ENCODE results near the gene HOXD4. TPM values are rescaled to one million over a fixed set of nuclear protein-coding genes. Genes with fewer than 3 reads are reported as not detected.

The HOXD4 gene
- total RNA-seq, 1 experiment from 2014 or later = 1.2 TPM

GRCh38 chr2:176133389-176133788, 18.0 kb upstream of the HOXD4 start:
- no peak overlapping the region for H3K27ac Mint-ChIP-seq (ENCODE audit: unreplicated experiment)
- H3K4me3 Mint-ChIP-seq (ENCODE audit: unreplicated experiment) = no peak overlapping the region
- Histone ChIP-seq H3K4me3 (ENCODE audit: low read depth, low read length) (no peak overlapping the region), H3K27me3 (replicated peaks; ENCODE audit: control insufficient read depth, insufficient read depth, low read length) (peaks cover 16% of the 10 kb centered on the region), H3K9me3 (no peaks in the 10 kb centered on the region), H3K4me1 (peaks cover 25% of the 10 kb centered on the region), H3K36me3 (ENCODE audit: control insufficient read depth, insufficient read depth, low read length) (no peaks in the 10 kb centered on the region)
- TF ChIP-seq CTCF (IDR thresholded peaks at IDR 0.05; ENCODE audit: insufficient read depth in 1 of 2, low read depth in 1 of 2, low read length in 1 of 2, severe bottlenecking in 1 of 2, unreplicated experiment in 1 of 2) = no peak
- peaks cover 57% of the 10 kb centered on the region for H3K27me3 Mint-ChIP-seq (ENCODE audit: insufficient read depth, unreplicated experiment)
- no TSS peak for BruUV-seq (replicated peaks)
- no peaks in the 10 kb centered on the region for H3K36me3 Mint-ChIP-seq (ENCODE audit: insufficient read depth, unreplicated experiment)
- intact Hi-C loops (cut with micrococcal nuclease; ENCODE audit: unreplicated experiment) = no loop called here
- CTCF ChIA-PET = no interaction called here
- POLR2A ChIA-PET = no interaction called here
- no peaks in the 10 kb centered on the region for H3K9me3 Mint-ChIP-seq (ENCODE audit: unreplicated experiment)
- no peak for DNase-seq
- H3K4me1 Mint-ChIP-seq (ENCODE audit: low read depth, unreplicated experiment) = peaks cover 28% of the 10 kb centered on the region

- intact Hi-C loops (cut with micrococcal nuclease; ENCODE audit: unreplicated experiment) = no loop called here
- TF ChIP-seq CTCF (IDR thresholded peaks at IDR 0.05; ENCODE audit: insufficient read depth in 1 of 2, low read depth in 1 of 2, low read length in 1 of 2, severe bottlenecking in 1 of 2, unreplicated experiment in 1 of 2) = no peak
- no peak overlapping the region for H3K4me3 Mint-ChIP-seq (ENCODE audit: unreplicated experiment)
- peaks cover 22% of the 10 kb centered on the region for H3K4me1 Mint-ChIP-seq (ENCODE audit: low read depth, unreplicated experiment)
- no peak for DNase-seq
- H3K27ac Mint-ChIP-seq (ENCODE audit: unreplicated experiment) = no peak overlapping the region
- BruUV-seq (replicated peaks) = no TSS peak
- CTCF ChIA-PET = no interaction called here
- POLR2A ChIA-PET = no interaction called here
- Histone ChIP-seq H3K27me3 (replicated peaks; ENCODE audit: control insufficient read depth, insufficient read depth, low read length) (peaks cover 10% of the 10 kb centered on the region), H3K9me3 (no peaks in the 10 kb centered on the region), H3K4me1 (peaks cover 23% of the 10 kb centered on the region), H3K36me3 (ENCODE audit: control insufficient read depth, insufficient read depth, low read length) (no peaks in the 10 kb centered on the region), H3K4me3 (ENCODE audit: low read depth, low read length) (no peak overlapping the region)
- H3K27me3 Mint-ChIP-seq (ENCODE audit: insufficient read depth, unreplicated experiment) = peaks cover 53% of the 10 kb centered on the region
- H3K36me3 Mint-ChIP-seq (ENCODE audit: insufficient read depth, unreplicated experiment) = no peaks in the 10 kb centered on the region
- no peaks in the 10 kb centered on the region for H3K9me3 Mint-ChIP-seq (ENCODE audit: unreplicated experiment)
These were observed 17.3 kb upstream of the HOXD4 start for GRCh38 chr2:176134035-176134434.

- DNase-seq = no peak
These were observed 16.3 kb upstream of the HOXD4 start for GRCh38 chr2:176135035-176135440.

More at GRCh38 chr2:176135035-176135440, 16.3 kb upstream of the HOXD4 start:
- H3K4me3 Mint-ChIP-seq (ENCODE audit: unreplicated experiment) = peak overlapping the region; percentile 76
- TF ChIP-seq CTCF (IDR thresholded peaks at IDR 0.05; ENCODE audit: insufficient read depth in 1 of 2, low read depth in 1 of 2, low read length in 1 of 2, severe bottlenecking in 1 of 2, unreplicated experiment in 1 of 2) = no peak
- H3K27ac Mint-ChIP-seq (ENCODE audit: unreplicated experiment) = no peak overlapping the region
- BruUV-seq (replicated peaks) = no TSS peak
- H3K36me3 Mint-ChIP-seq (ENCODE audit: insufficient read depth, unreplicated experiment) = no peaks in the 10 kb centered on the region
- ChIA-PET CTCF (no interaction called here), POLR2A (no interaction called here)
- H3K4me1 ChIP-seq = peaks cover 19% of the 10 kb centered on the region
- H3K36me3 ChIP-seq (ENCODE audit: control insufficient read depth, insufficient read depth, low read length) = no peaks in the 10 kb centered on the region
- H3K9me3 ChIP-seq = no peaks in the 10 kb centered on the region
- intact Hi-C loops (cut with micrococcal nuclease; ENCODE audit: unreplicated experiment) = loop anchor here (1.0 to 5.0 kb wide), 2 partner anchors 52 to 320 kb away; partner anchors contain the start of gene HOXD1
- no peak overlapping the region for H3K4me3 ChIP-seq (ENCODE audit: low read depth, low read length)
- H3K9me3 Mint-ChIP-seq (ENCODE audit: unreplicated experiment) = no peaks in the 10 kb centered on the region
- peaks cover 8% of the 10 kb centered on the region for H3K27me3 ChIP-seq (replicated peaks; ENCODE audit: control insufficient read depth, insufficient read depth, low read length)
- peaks cover 53% of the 10 kb centered on the region for H3K27me3 Mint-ChIP-seq (ENCODE audit: insufficient read depth, unreplicated experiment)
- peaks cover 20% of the 10 kb centered on the region for H3K4me1 Mint-ChIP-seq (ENCODE audit: low read depth, unreplicated experiment)
